GM21619 (cell line): ENCODE results near the gene ZEB1.

Experiments used
- ATAC-seq: cut with Tn5 transposase; IDR thresholded peaks from one replicate; pipeline ENCODE4 v1.9.1; 2021; ENCODE audit not compliant: unreplicated experiment

ZEB1 gene

DNA sequence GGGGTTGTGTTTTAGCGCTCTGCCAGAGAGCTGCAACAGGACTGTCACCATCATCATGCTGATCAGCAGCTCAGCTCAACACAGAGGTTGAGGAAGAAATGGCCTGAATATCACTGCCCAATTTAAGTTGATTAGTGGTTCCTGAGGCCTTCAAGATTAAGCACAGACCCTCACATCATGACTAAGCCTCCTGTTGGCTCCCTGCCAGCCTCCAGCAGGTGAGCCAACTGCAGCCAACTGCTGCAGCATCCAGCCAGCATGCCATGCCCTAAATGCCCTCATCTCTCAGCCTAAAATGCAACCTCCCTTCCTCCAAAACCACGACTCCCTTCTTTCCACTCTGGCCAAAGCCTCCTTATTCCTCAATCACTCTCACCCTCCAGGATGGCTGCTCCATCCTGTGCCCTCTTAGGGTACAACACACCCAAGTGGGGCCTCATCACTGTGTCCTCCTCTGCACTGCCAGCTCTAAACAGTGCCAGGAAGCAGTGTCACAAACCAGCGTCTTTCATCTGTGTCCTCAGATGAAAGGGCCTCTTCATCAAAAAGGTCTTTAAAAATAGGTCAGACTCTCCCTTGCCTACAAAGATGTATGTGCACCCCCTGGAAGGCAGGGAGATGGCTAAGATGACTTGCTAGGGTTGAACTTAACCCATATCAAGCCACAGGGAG is 259.3 kb downstream of the ZEB1 start:
- no peak for ATAC-seq

DNA sequence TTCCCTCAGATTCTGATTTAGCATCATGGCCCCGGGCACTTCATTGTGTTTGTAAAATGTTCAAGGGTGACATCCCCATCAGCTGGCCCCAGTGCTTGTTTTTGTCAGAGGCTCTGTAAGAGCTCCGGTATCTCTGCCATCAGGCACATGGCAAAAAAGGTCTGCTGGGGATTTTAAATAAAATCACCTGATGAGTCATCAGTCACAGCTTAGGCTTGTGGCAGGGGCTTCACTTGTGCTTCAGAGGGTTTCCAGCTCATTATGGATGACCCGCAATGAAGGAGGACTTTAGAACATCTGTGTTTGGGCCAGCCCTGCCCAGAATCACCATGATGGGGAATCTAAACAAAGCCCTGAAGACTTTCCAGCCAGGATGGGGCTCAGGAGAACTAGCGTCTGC is 259.9 kb downstream of the ZEB1 start:
- no peak for ATAC-seq
